ENCODE measurements around the gene NSUN7. TPM values are rescaled to one million over a fixed set of nuclear protein-coding genes. Genes with fewer than 3 reads are reported as not detected.

Gene NSUN7
- polyA plus RNA-seq, 1 donor from 2014 or later, result 0.51 TPM

DNA sequence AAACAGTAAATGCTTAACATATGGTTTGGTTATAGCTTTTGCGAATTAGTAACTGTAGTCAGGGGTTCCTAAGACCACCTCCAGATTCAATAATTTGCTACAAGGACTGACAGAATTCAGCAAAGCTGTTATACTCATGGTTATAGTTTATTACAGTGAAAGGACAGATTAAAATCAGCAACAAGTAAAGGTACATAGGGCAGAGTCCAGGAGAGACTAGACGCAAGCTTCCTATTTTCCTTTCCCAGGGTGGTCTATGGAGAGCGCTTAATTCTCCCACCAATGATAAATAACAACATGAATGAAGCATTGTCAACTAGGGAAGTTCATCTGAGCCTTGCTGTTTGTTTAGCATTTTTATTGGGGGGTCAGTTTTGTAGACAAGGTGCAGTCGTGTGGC lies 5.9 kb downstream of the NSUN7 start:
- Histone ChIP-seq H3K9ac (ENCODE audit: low read length) (no peak overlapping the region), H2AFZ (ENCODE audit: low read depth, low read length) (no peak overlapping the region), H3K27me3 (ENCODE audit: insufficient read depth, low read depth, low read length) (peaks cover 4% of the 10 kb centered on the region), H3K36me3 (ENCODE audit: insufficient read depth, low read length) (no peaks in the 10 kb centered on the region), H3K27ac (ENCODE audit: low read length) (no peak overlapping the region), H3K9me2 (ENCODE audit: insufficient read depth, low read length) (no peaks in the 10 kb centered on the region), H3K79me2 (replicated peaks; ENCODE audit: insufficient read depth, low read length) (no peaks in the 10 kb centered on the region), H3K4me3 (ENCODE audit: low read length) (no peak overlapping the region), H3F3A (ENCODE audit: insufficient read depth, low read length, poor library complexity, severe bottlenecking) (no peaks in the 10 kb centered on the region), H3K9me3 (ENCODE audit: low read length) (no peaks in the 10 kb centered on the region), H3K4me2 (ENCODE audit: low read length) (no peak overlapping the region), H4K20me1 (ENCODE audit: insufficient read depth) (no peaks in the 10 kb centered on the region)
- no peak for TF ChIP-seq MXI1 (conservative IDR thresholded peaks at IDR 0.05; ENCODE audit: poor library complexity, severe bottlenecking)
- TF ChIP-seq, protein P1, sequence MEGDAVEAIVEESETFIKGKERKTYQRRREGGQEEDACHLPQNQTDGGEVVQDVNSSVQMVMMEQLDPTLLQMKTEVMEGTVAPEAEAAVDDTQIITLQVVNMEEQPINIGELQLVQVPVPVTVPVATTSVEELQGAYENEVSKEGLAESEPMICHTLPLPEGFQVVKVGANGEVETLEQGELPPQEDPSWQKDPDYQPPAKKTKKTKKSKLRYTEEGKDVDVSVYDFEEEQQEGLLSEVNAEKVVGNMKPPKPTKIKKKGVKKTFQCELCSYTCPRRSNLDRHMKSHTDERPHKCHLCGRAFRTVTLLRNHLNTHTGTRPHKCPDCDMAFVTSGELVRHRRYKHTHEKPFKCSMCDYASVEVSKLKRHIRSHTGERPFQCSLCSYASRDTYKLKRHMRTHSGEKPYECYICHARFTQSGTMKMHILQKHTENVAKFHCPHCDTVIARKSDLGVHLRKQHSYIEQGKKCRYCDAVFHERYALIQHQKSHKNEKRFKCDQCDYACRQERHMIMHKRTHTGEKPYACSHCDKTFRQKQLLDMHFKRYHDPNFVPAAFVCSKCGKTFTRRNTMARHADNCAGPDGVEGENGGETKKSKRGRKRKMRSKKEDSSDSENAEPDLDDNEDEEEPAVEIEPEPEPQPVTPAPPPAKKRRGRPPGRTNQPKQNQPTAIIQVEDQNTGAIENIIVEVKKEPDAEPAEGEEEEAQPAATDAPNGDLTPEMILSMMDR (IDR thresholded peaks at IDR 0.05; ENCODE audit: poor library complexity, severe bottlenecking), result no peak
- TF ChIP-seq EP300 (conservative IDR thresholded peaks at IDR 0.05; ENCODE audit: poor library complexity, severe bottlenecking), result no peak
- TF ChIP-seq TAF1 (IDR thresholded peaks at IDR 0.05; ENCODE audit: low read depth), result no peak
- TF ChIP-seq SMC3 (conservative IDR thresholded peaks at IDR 0.05; ENCODE audit: poor library complexity), result no peak
- TF ChIP-seq RAD21 (conservative IDR thresholded peaks at IDR 0.05), result no peak
- TF ChIP-seq, protein P2, sequence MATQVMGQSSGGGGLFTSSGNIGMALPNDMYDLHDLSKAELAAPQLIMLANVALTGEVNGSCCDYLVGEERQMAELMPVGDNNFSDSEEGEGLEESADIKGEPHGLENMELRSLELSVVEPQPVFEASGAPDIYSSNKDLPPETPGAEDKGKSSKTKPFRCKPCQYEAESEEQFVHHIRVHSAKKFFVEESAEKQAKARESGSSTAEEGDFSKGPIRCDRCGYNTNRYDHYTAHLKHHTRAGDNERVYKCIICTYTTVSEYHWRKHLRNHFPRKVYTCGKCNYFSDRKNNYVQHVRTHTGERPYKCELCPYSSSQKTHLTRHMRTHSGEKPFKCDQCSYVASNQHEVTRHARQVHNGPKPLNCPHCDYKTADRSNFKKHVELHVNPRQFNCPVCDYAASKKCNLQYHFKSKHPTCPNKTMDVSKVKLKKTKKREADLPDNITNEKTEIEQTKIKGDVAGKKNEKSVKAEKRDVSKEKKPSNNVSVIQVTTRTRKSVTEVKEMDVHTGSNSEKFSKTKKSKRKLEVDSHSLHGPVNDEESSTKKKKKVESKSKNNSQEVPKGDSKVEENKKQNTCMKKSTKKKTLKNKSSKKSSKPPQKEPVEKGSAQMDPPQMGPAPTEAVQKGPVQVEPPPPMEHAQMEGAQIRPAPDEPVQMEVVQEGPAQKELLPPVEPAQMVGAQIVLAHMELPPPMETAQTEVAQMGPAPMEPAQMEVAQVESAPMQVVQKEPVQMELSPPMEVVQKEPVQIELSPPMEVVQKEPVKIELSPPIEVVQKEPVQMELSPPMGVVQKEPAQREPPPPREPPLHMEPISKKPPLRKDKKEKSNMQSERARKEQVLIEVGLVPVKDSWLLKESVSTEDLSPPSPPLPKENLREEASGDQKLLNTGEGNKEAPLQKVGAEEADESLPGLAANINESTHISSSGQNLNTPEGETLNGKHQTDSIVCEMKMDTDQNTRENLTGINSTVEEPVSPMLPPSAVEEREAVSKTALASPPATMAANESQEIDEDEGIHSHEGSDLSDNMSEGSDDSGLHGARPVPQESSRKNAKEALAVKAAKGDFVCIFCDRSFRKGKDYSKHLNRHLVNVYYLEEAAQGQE (IDR thresholded peaks at IDR 0.05; ENCODE audit: borderline replicate concordance), result no peak
- no peak for TF ChIP-seq POLR2AphosphoS5 (IDR thresholded peaks at IDR 0.05)
- no peak for TF ChIP-seq EZH2 (IDR thresholded peaks at IDR 0.05; ENCODE audit: borderline replicate concordance, insufficient read depth, low read length, poor library complexity, severe bottlenecking)

DNA sequence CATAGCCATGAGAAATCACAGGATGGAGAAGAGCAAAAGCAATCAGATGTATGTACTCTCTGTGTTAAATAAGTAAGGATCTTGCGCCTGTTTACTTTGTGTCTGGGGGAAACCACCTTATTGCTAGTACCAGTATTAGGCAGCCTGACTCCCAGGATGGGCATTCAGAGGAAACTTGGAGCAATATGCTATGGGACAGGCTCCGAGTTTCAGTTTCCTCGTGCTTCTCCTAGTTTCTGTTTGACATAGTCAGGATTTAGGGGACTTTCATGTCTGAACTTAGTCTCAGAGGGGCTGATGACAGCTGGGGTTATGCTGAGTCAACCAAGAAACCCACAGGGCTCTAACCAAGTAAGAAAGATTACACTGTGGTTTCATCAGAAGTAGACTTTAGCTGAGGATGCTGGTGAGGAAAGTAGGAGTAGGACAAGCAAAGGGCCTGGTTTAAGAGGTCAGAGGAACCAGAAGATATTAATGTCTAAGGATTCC lies 13.5 kb downstream of the NSUN7 start:
- Histone ChIP-seq H3K4me2 (ENCODE audit: low read length) (no peak overlapping the region), H3K4me3 (ENCODE audit: low read length) (no peak overlapping the region), H4K20me1 (ENCODE audit: insufficient read depth) (no peaks in the 10 kb centered on the region), H3K9me3 (ENCODE audit: low read length) (no peaks in the 10 kb centered on the region), H3K9ac (ENCODE audit: low read length) (no peak overlapping the region), H3K27me3 (ENCODE audit: insufficient read depth, low read depth, low read length) (no peaks in the 10 kb centered on the region), H3K79me2 (replicated peaks; ENCODE audit: insufficient read depth, low read length) (no peaks in the 10 kb centered on the region), H3K27ac (ENCODE audit: low read length) (no peak overlapping the region), H3K9me2 (ENCODE audit: insufficient read depth, low read length) (no peaks in the 10 kb centered on the region), H3K36me3 (ENCODE audit: insufficient read depth, low read length) (no peaks in the 10 kb centered on the region), H3F3A (ENCODE audit: insufficient read depth, low read length, poor library complexity, severe bottlenecking) (no peaks in the 10 kb centered on the region), H2AFZ (ENCODE audit: low read depth, low read length) (no peak overlapping the region)
- TF ChIP-seq, protein P1 (IDR thresholded peaks at IDR 0.05; ENCODE audit: poor library complexity, severe bottlenecking), result no peak
- TF ChIP-seq EZH2 (IDR thresholded peaks at IDR 0.05; ENCODE audit: borderline replicate concordance, insufficient read depth, low read length, poor library complexity, severe bottlenecking), result no peak
- TF ChIP-seq MXI1 (conservative IDR thresholded peaks at IDR 0.05; ENCODE audit: poor library complexity, severe bottlenecking), result no peak
- TF ChIP-seq SMC3 (conservative IDR thresholded peaks at IDR 0.05; ENCODE audit: poor library complexity), result no peak
- no peak for TF ChIP-seq EP300 (conservative IDR thresholded peaks at IDR 0.05; ENCODE audit: poor library complexity, severe bottlenecking)
- no peak for TF ChIP-seq RAD21 (conservative IDR thresholded peaks at IDR 0.05)
- no peak for TF ChIP-seq TAF1 (IDR thresholded peaks at IDR 0.05; ENCODE audit: low read depth)
- TF ChIP-seq, protein P2 (IDR thresholded peaks at IDR 0.05; ENCODE audit: borderline replicate concordance), result no peak
- no peak for TF ChIP-seq POLR2AphosphoS5 (IDR thresholded peaks at IDR 0.05)

Data from neural cell (in vitro differentiated cells).